Heart left ventricle (tissue), 13 donors: ENCODE results near the gene STYX.
"Not testable (repeated sequence)": the region's sequence is repeated elsewhere in the genome, so short reads cannot be mapped to it uniquely, and the experiment has no call there.

ENCODE experiments used
- CTCF ChIP-seq, 12 donors: fragments of 200-600 bp; sonication (generic) in 4 of 12; IDR thresholded peaks; one replicate each; pipeline versions ENCODE4 v1.5.0 to v1.8.0; 2018 to 2022; ENCODE audit warnings: antibody characterized with exemption in 12 of 12, mild to moderate bottlenecking in 5 of 12
- POLR2A ChIP-seq, 2 donors: fragments of 450-650 bp; IDR thresholded peaks; one replicate each; pipeline ENCODE4 v1.6.1; 2017; ENCODE audit warnings: antibody characterized with exemption in 2 of 2, mild to moderate bottlenecking in 2 of 2, moderate library complexity in 2 of 2
- donor health status: ischemic (EF 13 %, LVEDD 7.1; RV severe dilation, severe dysfunction).
- donor health status: DM: no; HTN: yes; CAD: no.
- donor health status: DM: no; HTN: no; CAD: no.
- donor health status: ischemic (EF 25% LVEDD 6.9; RV normal size, moderate dysfunction).
- donor health status: ischemic (EF 25% LVEDD 5.7; RV mildly dilated, moderate dysfunction).
- donor health status: ischemic (EF 35%, LVEDD 5.7; RV mildly dilated, moderate dysfunction).
- donor health status: nonischemic (EF 11% LVEDD 7.7; RV severe dilation, severe dysfunction).
- donor health status: DM: yes; HTN: yes; CAD: no.
- donor health status: PGD.
- donor health status: ischemic (EF 29% LVEDD 5.4; RV normal size, mild dysfunction).
- donor health status: nonischemic (EF 23%, LVEDD 6.1; RV moderate dilation, normal function).

GRCh38 chr14:52727509-52727908, 2.5 kb upstream of the STYX start:
- not testable (repeated sequence) for TF ChIP-seq CTCF, POLR2A (IDR thresholded peaks at IDR 0.05)
